Middle frontal gyrus (tissue), 1 donor: Measurements from ENCODE around the gene ANKUB1.

ENCODE experiments used
- DNase-seq: peaks from one replicate; pipeline ENCODE4 v3.0.0-alpha.2; 2015; ENCODE audit warnings: low spot score; ENCODE audit errors: extremely low spot score

ANKUB1 gene

DNA sequence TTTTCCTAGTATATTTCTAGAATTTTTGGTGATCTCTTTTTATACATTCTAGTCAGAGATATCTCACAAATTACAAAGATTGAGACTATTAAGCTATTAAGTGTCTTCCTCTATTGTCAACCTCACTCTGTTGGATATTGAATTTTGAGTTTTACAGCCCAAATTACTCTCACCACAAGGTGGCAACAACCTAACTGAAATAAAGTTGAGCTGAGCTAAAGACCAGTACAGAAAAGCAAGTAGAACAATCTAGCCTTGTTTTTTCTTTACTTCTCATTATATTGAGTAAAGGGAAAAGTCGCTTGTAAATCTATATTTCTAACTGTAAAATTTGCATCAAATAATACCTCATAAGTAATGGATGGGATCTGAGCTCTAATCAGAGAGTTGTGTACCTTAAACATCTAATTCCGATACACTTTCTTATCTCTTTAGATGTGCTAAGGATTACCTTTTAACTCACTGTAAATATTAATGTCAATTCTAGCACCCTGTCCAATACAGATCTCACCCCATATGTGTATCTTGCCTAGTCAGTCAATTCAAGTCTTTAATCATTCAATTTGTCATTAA, 26.5 kb downstream of the ANKUB1 start:
- peak; percentile 59 for DNase-seq

DNA sequence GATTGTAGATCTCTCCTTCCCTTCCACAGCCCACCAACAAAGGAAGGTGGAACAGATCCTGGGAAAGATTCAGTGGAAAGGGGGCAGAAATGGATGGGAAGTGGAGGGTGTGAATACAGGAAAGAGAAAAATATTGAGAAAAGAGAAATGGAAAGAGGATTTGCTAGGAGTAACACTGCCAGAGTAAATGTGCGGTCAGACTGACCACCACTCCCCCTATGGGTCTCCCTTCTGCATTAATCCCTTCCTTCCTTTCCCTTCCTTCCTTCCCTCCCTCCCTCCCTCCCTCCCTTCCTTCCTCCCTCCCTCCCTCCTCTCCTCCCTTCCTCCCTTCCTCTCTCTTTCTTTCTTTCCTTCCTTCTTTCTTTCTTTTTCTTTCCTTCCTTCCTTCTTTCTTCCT, 28.1 kb downstream of the ANKUB1 start:
- no peak for DNase-seq

DNA sequence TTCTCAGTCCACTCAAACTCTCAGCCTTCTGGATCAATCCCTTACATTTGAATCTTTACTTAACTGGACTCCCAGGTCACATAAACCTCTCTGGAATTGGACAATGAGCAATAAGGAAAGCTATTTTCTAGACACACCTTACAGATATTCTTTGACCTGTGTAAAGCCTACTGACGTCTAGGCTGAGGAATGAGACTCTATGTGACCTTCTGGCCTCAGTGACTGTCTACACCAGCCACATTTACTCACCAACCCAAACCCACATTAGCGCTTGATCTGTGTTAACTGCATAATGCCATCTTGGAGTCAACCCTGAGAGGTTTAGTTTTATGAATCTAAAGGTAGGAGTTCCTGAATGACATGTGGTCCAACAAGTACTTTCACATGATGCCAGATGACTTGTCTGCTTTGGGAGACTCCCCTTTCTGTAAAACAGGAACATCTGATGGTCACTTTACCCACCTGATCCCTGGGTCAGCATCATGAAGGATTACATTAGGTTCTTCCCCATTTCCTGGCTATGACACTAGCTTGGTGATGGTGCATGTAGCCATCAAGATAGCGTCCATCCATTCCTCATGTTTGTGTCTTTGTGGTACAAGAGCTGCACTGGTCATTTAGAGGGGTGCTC, 28.7 kb downstream of the ANKUB1 start:
- no peak for DNase-seq

DNA sequence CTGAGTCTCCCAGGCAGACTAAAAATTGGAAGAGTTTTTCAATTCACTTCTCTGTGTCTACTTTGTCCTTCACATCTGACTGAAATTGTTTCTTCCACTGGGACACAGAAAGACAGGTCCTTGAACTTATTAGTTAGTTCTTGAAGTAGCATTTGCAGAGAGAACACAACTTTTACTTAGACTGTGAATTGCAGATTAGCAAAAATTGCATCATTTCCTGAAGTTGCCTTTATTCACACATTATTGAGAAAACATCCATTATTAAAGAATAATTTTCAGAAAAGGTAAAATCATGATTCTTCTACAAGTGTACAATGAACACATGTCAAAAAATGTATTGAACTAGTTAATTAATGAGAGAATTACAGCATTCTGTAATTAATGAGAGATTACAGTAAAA, 38.6 kb downstream of the ANKUB1 start:
- DNase-seq = no peak

DNA sequence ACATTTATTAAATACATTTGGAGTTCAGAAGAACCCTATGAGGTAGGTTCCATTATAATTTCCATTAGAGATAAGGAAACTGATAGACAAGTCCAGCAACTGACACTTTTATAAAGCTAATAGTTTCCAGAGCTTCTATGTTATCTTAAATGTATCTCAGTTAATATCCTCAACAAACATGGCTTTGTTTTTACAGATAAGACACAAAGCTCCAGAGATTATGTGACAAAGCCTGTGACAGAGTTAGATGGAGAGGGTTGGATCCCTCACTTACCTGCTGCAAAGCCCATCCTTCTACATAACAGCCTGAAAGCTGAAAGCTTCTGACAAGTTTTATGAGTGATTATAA, 39.6 kb downstream of the ANKUB1 start:
- DNase-seq = no peak

DNA sequence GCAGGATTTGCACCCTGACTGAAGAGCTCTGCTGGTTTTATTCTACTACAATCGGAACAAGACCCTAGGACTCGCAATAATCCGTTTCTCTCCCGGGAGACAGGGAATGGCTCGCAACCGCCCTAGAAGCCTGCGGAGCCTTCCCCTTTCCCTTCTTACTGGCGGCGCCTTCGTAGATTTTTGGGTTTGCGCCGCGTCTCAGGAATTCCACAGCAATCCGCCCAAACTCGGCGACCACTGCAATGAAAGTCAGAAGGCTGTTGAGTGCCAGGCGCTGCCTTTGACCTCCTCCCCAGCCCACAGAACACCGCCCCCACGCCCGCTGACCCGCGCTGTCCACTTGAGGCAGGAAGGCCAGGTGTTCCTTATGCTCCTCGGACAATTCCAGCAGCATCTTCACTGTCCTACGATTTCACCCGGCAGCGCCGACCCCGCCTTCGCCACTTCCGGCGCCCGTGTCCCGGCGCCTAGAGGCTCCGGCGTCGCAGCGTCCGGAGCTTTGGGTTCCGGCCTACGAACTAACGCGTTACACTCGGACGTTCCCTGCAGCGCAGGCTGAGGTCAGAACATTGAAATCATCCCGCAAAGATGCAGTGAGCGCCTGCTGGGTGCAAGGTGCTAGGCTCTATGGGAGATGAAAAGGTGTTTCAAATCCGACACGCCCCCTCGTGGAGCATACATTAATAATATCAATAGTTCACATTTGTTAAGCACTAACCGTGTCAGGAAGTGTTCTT, 40.1 kb downstream of the ANKUB1 start, which contains the start of gene COMMD2:
TSS of gene COMMD2 (minus strand) at position 439 of the 737 bp plus-strand sequence. CDS start at position 394, 45 bp downstream.
- DNase-seq = peak; percentile 82

DNA sequence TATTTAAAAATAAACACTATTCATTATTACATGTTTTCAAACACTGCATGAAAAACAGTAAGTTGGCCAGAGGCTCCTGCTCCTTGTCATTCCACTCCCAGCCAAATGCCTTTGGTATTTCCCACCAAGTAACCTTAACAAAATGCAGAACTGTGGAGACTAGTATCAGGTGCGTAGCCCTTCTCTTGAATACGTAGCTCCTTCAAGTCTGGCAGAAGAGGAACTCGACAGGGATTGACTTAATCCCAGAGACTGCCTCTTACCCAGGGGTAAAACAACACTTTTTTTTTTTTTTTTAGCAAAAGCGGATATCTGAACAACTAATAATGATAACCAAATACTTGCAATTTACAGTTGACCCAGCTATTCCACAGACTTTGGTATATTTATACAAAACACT, 40.8 kb downstream of the ANKUB1 start:
- DNase-seq = no peak

DNA sequence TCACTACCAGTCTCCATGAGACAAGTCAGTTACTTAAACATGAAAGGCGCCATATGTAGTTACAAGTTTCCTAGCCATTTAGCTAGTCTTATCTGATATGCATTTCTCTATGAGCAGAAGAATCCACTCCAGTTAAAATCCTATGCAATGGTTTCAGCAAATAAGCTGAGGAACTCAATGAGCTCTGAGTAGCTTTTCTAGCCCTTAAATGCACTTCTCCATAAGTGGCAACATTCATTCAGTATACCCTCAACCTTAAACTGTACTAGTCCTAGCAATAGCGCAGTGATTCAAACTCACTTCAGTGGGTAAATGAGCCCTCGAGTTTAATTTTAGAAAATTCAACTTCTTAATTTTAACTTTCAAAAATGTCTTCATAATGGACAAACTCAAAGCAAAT, 47.7 kb downstream of the ANKUB1 start:
- no peak for DNase-seq

DNA sequence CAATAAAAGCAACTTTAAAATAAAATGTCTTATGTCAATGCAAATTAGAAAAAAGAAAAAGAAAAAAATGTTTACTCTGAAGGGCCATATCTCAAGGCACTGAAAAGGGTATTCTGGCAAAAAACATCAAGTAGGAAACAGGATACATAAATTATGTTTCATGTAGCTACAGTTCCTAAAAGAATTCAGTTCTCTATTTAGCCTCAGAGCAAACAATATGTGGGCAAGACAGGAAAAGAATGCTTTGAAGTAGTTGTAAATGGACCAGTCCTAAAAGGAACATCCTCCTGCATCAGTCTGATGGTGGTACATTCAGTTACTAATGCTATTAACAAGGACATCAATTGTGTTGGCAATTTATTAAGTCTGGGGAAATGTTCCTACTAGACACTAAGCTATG, 48.2 kb downstream of the ANKUB1 start:
- no peak for DNase-seq

DNA sequence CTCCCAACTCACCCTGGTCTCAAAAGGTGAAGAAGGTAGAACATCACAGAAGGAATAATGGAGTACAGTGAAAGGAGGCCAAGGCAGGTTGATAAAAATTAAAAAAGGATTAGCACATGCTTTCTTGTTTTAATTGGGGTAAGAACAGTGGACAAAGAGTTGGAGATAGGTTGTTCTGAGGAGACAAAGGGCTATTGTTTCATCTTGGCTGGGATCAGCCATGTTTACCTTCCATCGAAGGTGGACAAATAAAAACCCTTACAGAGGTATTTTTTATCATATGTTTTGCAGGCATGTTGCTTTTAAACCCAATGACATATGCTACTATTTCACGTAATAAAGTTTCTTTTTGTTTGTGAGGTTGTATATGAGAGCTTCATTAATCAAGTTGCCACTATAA, 53.0 kb downstream of the ANKUB1 start:
- DNase-seq = no peak

DNA sequence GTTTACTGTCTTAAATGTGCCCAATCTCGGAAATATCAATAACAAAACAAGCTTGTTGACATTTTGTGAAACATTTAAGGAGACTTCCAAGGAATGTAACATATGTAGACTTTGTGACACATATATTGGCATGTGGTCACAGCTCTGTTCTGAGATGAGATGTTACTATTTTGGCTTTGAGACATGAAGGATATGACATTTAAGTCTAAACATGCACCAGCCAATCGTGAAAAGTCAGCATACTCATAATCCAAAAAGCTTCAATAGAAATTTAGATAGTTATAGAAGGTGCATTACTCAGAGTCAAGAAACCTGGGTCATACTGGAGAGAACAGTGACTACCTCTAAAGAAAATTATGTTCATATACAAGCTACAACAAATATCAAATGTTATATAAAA, 53.5 kb downstream of the ANKUB1 start:
- no peak for DNase-seq

DNA sequence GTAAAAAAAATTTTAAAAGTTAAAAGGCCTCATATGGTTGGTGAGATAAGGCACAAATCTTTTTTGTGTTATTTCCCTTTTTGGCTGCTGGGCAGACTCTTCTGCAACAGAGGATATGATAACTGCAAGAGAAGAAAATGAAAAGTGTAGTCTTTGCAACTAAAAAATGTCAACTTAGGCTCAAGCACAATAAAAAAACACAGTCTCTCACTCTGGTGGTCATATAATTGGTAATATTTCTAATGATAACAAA, 55.5 kb downstream of the ANKUB1 start:
- DNase-seq = no peak

DNA sequence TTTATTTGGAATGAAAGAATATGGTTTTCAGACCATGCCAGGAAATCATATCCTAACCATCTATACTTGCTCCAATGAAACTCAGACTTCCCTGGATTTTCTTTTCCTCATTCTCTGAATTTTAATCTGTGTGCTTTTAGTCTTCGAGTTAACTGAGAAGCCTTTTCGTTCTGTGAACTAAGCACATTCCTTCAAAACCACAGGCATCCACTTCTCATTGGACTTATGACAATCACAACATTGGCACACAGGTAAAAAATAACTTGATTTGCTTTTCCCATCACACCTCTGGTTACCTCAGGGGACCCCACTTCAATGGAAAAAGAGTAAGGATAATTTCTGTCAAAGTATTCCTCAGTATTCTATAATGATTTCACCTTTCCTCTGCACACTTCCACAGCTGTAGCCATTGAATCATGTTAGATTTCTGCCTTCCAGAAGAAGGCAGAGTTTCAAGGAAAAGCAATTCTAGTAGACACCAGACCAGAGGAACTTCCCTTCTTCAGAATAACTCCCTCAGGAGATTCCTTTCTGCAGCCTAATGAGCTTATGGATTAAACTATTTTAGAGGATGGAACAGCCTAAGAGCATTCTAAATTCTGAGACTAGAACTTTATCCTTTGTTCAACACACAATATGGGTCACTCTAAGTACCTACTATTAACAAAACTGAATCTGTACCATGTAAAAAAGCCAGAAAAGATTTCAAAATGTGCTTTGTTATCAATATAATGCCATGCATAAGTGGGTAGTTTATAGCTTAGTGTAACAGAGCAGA, 56.0 kb downstream of the ANKUB1 start:
- DNase-seq = no peak

DNA sequence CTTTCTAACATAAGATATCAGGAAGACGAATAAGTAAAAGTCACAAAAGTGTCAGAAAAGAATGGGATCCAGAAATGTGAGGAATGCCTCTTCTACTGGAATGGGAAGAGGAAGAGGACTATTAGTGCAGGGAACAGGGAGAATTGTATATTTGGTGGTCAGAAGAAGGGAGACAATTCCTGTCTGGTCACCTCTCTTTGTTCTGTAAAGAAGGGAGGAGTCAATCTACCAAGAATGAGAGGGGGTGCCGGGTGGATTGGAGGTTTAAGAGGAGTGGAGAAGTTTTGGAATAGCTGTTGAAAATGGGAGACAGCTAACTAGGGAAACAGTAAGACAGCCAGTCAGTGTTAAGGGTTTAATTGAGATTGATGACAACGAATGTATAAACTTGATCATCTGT, 60.1 kb downstream of the ANKUB1 start:
- DNase-seq = no peak

DNA sequence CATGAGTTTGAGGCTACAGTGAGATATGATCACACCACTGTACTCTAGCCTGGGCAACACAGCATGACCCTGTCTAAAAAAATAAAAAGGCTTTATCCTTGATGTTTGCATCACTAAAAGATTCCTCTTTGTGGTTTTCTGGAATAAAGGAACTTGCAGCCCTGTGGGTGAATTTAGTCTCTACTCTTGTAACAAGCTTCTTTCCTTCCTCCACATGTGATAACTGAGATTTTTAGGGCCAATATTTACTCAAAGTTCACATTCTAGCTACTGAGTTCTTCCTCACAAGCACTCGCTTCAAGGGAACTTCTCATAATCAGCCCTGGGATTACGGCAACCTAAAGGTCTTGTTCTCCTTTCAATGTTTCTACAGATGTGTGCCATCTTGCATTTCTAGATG, 64.7 kb downstream of the ANKUB1 start:
- no peak for DNase-seq

DNA sequence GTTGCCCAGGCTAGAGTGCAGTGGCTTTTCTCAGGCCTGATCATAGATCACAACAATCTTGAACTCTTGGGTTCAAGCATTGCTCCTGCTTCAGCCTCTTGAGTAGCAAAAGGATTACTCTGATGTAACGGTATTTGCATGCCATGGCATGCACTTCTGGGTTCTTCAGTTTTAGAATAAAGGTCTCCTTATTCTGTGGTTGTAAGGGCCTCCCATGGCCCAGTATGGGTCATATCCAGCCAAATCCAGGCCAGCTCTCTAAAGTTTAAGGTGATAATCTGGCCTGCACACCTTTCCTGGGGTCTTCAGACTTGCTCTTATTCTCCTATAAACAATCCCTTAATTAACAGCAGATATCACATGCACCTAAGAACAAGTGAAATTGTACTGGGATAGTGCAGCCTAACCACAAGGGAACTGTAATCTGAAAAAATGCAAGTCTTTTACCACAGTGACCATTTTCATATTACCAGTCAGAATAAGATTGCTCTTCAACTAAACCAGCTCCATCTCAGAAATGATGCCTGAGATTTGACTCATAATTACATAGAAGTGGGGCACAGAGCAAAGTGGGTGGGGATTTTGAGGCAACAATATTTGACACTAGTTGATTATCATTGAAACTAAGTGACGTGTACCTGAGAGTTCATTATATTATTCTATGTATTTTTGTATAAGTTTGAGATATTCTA, 65.5 kb downstream of the ANKUB1 start:
- DNase-seq = no peak

DNA sequence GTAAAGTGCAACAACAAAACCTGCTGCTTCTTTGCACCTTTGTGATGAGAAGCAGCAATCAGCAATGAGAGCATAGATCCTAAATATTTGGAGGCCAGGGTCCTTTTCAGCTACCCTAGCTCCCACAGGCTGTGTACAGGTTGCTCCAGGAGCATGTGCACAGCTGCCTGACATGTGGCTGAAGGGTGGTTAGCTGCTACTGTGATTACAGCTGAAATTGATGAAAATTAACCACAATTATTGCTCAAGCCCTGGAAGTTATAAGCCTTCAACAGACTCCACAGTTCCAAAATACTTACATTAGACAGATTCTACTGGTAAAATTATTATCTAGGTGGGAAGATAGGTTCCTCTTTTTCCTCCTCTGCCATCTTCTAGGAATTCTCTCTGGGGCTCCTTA, 68.6 kb downstream of the ANKUB1 start:
- DNase-seq = no peak

DNA sequence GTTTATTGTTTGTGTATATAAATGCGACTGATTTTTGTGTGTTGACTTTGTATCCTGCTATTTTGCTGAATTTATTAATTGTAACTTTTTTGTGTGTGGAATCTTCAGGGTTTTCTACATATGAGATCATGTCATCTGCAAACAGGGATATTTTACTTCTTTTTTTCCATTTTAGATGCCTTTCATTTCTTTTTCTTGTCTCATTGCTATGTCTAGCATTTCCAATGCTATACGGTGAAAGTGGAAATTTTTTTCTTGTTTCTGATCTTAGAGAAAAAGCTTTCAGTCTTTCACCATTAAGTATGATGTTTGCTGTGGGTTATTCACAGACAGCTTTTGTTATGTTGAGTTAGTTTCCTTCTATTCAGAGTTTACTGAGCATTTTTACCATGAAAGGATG, 71.4 kb downstream of the ANKUB1 start:
- no peak for DNase-seq

DNA sequence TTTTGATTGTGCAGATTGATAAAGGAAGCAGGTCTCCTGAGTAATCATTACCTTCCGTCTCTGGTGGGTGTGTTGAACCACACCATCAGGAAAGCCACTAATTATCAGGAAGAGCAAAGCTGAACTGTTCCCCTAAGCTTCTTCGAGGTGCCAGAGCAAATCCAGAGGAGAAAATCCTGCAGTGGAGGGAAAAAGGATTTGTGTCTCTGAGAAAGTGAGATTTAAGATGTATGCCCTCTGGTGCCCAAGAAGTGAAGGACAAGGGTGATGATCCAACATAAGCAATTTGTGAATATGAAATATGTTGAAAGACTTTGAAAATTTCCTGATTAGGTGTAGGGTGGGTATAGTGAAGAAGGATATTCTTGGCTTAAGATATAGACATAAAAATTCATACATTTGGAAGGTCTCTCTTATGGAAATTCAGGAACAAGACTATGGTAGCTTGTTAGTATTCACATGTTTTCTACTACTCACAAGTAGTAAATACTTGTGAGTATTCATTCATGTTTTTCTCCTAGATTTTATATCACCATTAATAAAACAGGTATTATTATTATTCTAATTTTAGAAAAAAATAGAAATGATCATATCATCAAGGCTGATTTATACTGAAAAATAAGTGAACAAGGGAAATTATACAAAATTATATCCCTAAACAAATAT, 74.8 kb downstream of the ANKUB1 start:
- peak; percentile 58 for DNase-seq

DNA sequence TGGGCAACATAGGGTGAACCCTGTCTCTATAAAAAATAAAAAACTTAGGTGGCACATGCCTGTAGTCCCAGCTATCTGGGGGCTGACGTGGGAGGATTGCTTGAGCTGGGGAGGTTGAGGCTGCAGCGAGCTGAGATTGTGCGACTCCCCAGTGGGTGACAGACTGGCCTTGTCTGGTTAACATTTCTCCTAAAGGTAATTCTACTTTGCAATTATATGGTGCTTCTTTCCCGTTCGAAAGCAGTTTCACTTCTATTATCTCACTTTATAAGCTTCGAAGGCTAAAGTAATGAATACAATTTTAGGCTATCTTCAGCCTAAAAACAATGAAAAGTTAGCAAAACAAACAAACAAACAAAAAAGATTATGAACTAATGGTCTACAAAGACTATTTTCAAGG, 75.4 kb downstream of the ANKUB1 start:
- no peak for DNase-seq

DNA sequence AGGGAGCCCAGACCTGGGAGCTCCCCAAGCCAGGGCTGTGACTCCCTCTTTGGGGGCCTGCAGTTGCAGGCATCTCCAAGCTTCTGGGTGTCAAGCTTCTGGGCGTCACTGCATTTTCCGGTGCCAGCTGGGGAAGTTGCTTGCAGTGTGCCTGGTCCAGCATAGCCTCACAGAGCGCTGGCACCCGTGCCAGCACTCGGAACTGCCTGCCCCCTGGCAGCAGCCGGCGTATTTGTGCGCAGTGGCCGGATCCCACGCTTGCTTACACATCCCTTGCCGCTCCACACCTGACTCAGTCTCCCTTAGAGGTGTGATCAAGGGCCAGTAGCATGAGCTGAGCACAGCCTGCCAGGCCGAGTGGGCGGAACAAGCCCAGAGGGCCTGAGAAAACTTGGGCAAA, 77.1 kb downstream of the ANKUB1 start:
- no peak for DNase-seq
